Stimulated activated naive CD8-positive, alpha-beta T cell treated with anti-CD3 and anti-CD28 coated beads, Interleukin-15, amount 100 ng/mL, for 72 hours (primary cell): ENCODE results near the gene TRAF3.
"Not testable (repeated sequence)": the region's sequence is repeated elsewhere in the genome, so short reads cannot be mapped to it uniquely, and the experiment has no call there.

Experiments
- ATAC-seq: fragments of 150-1000 bp; cut with Tn5 transposase; 2 replicates; pipeline ENCODE4 v1.10.0; 2021; ENCODE audit warnings: mild to moderate bottlenecking, moderate library complexity
- DNase-seq, 2 donors: peaks; one replicate each; pipeline ENCODE4 v3.0.0; 2021 to 2022
- H3K27ac Mint-ChIP-seq, 2 donors: one replicate each; pipeline ENCODE4 v1.8.0; 2022; ENCODE audit warnings: mild to moderate bottlenecking in 2 of 2, mixed read lengths in 2 of 2, moderate library complexity in 2 of 2
- H3K27me3 Mint-ChIP-seq: one replicate; pipeline ENCODE4 v1.8.0; 2022; ENCODE audit warnings: mixed read lengths
- H3K4me1 Mint-ChIP-seq: one replicate; pipeline ENCODE4 v1.8.0; 2022; ENCODE audit warnings: mild to moderate bottlenecking, mixed read lengths
- H3K4me3 Mint-ChIP-seq, 2 donors: one replicate each; pipeline ENCODE4 v1.8.0; 2022; ENCODE audit warnings: mild to moderate bottlenecking in 2 of 2, mixed read lengths in 2 of 2, moderate library complexity in 1 of 2
- H3K9me3 Mint-ChIP-seq, 2 donors: one replicate each; pipeline ENCODE4 v1.8.0; 2022; ENCODE audit warnings: mixed read lengths in 2 of 2

Gene TRAF3

DNA sequence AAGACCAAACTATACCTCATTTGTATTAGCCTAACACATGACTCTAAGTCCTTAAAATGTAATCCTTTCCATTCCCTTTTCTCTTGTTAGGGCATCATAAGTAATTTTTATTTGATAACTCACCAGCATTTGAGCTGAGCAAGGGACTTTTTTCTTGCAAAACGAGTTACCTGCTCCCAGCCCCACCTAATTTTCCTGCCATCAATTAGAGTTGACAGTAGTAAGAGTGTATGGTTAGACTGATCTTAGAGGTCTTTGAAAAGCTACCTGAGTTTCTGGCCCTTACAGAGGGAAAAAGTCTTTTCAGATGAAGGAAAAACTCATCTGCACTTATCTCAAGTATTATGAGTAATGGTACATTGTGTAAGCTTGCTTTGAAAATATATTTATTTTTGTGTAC lies 111.5 kb downstream of the TRAF3 start:
- ATAC-seq (no peak), DNase-seq (no peak)
- Mint-ChIP-seq H3K27me3 (no peaks in the 10 kb centered on the region), H3K4me1 (no peaks in the 10 kb centered on the region), H3K4me3 (no peak overlapping the region), H3K27ac (no peak overlapping the region), H3K9me3 (no peaks in the 10 kb centered on the region)

DNA sequence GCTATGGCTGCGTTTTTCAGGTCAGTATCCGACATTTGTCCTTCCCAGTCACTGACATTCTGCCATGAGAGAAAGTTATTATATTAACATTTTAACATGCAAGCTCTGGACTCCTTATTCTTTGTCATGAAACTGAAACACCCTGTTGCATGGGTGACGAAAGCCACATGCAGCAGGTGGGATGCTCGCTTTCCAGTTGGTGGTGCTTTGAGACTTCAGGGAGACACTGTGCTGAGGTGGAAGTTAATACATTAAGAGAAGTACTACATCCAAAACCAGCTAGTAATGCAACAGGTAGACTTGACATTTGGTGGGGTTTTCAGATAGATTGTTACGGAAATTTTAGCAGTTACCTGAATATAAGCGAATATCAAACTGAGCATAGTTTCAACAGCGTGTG lies 112.4 kb downstream of the TRAF3 start:
- H3K4me1 Mint-ChIP-seq, result no peaks in the 10 kb centered on the region
- ATAC-seq (no peak), DNase-seq (no peak)
- no peaks in the 10 kb centered on the region for H3K9me3 Mint-ChIP-seq
- H3K4me3 Mint-ChIP-seq, result no peak overlapping the region
- H3K27me3 Mint-ChIP-seq, result no peaks in the 10 kb centered on the region
- no peak overlapping the region for H3K27ac Mint-ChIP-seq

DNA sequence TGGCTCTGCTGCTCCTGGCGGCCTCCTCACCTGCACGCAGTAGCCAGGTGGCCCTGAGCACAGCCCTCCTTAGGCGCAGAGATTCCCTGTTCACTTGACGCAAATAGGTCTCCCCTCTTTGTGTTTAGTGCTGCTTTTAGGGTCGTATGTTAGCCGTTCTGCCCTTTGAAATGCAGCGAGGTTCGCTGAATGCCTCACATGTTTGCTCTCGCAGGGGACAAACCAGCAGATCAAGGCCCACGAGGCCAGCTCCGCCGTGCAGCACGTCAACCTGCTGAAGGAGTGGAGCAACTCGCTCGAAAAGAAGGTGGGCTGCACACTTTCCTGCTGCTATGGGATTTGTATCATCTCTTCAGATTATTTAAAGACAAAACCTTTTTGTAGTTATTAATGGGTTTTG lies 113.9 kb downstream of the TRAF3 start:
- H3K27me3 Mint-ChIP-seq, result no peaks in the 10 kb centered on the region
- no peak for DNase-seq

GRCh38 chr14:102891556-102891955 lies 114.3 kb downstream of the TRAF3 start:
- Mint-ChIP-seq H3K27me3 (no peaks in the 10 kb centered on the region), H3K9me3 (no peaks in the 10 kb centered on the region), H3K27ac (no peak overlapping the region), H3K4me1 (no peaks in the 10 kb centered on the region), H3K4me3 (no peak overlapping the region)
- DNase-seq (no peak), ATAC-seq (no peak)

More for the DNA sequence above, 113.9 kb downstream of the TRAF3 start:
- H3K4me3 Mint-ChIP-seq, result no peak overlapping the region
- no peaks in the 10 kb centered on the region for H3K9me3 Mint-ChIP-seq
- ATAC-seq, result no peak
- no peak overlapping the region for H3K27ac Mint-ChIP-seq
- H3K4me1 Mint-ChIP-seq, result no peaks in the 10 kb centered on the region

DNA sequence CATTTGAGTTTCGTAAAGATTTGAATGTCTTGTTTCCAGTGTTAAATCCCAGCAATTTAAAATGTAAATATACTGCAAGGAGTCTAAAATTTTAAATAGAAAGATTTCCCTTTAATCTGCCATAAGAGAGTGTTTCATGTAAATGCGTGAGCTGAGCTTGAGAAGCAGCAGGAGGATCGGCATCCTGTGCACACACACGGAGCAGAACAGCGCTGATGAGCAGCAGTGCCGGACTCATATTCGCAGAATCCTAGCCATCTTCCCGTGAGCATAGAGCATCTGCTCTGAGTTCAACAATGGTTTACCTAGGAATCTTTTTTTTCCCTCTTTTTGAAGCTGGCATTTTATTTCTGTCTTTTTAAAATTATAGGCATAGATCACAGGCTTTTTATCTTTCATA lies 115.4 kb downstream of the TRAF3 start:
- H3K9me3 Mint-ChIP-seq, result no peaks in the 10 kb centered on the region
- no peaks in the 10 kb centered on the region for H3K4me1 Mint-ChIP-seq
- H3K27ac Mint-ChIP-seq, result peak overlapping the region in 1 of 2 donors; percentile 85
- no peak for ATAC-seq
- no peaks in the 10 kb centered on the region for H3K27me3 Mint-ChIP-seq
- DNase-seq, result no peak
- H3K4me3 Mint-ChIP-seq, result no peak overlapping the region

DNA sequence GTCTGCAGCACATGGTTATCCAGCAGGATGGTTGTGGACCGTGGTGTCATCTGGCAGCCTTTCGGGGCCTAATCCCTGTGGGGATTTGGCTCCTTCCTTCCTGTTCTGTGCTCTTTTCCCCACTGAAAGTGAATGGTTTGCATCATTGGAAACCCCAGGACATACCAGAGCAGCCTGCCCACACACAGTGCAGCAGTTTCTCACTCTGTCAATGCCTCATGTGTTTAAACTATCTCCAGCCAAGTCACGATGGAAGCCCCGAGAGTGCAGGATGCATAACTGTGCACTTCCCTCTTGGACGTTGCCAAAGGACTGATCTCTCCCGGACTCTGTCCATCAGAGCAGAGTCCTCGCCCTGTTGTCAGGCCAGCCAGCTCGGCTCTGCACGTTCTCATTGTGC lies 116.2 kb downstream of the TRAF3 start:
- Mint-ChIP-seq H3K27me3 (no peaks in the 10 kb centered on the region), H3K27ac (peak overlapping the region in 1 of 2 donors; percentile 67), H3K4me1 (peaks cover 2% of the 10 kb centered on the region), H3K9me3 (no peaks in the 10 kb centered on the region), H3K4me3 (no peak overlapping the region)
- DNase-seq (no peak), ATAC-seq (no peak)

- not testable (repeated sequence) for H3K9me3 Mint-ChIP-seq, H3K27me3 Mint-ChIP-seq, H3K4me3 Mint-ChIP-seq, DNase-seq, ATAC-seq, H3K27ac Mint-ChIP-seq
- peaks cover 35% of the 10 kb centered on the region for H3K4me1 Mint-ChIP-seq
Observed at GRCh38 chr14:102896735-102897134, 119.5 kb downstream of the TRAF3 start.

GRCh38 chr14:102897299-102898027 lies 120.2 kb downstream of the TRAF3 start:
- H3K27me3 Mint-ChIP-seq, result no peaks in the 10 kb centered on the region
- no peak for DNase-seq
- no peaks in the 10 kb centered on the region for H3K9me3 Mint-ChIP-seq
- H3K27ac Mint-ChIP-seq, result no peak overlapping the region
- no peak overlapping the region for H3K4me3 Mint-ChIP-seq
- H3K4me1 Mint-ChIP-seq, result peaks cover 42% of the 10 kb centered on the region
- no peak for ATAC-seq

DNA sequence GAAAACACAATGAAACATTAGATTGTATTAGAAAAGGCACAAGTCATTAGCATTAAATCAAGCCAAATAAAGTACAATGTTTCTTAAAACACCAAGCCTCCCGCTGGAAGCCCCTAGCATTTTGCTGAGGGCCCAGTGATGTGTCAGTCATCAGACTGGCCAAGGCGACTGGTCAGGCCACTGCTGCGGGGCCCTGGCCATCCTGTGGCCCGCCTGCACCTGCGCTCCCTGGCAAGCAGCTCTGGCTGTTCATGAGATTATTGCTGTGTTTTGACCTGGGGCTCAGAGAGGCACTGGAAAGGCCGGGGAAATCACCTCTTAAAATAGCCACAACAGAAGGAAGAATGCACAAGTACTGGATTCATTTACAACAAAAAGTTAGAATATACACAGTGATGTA lies 121.0 kb downstream of the TRAF3 start:
- DNase-seq, result no peak
- no peaks in the 10 kb centered on the region for H3K27me3 Mint-ChIP-seq
- H3K4me1 Mint-ChIP-seq, result peaks cover 45% of the 10 kb centered on the region
- H3K4me3 Mint-ChIP-seq, result no peak overlapping the region
- peak overlapping the region in 1 of 2 donors; percentile 3 for H3K27ac Mint-ChIP-seq
- H3K9me3 Mint-ChIP-seq, result no peaks in the 10 kb centered on the region
- no peak for ATAC-seq

DNA sequence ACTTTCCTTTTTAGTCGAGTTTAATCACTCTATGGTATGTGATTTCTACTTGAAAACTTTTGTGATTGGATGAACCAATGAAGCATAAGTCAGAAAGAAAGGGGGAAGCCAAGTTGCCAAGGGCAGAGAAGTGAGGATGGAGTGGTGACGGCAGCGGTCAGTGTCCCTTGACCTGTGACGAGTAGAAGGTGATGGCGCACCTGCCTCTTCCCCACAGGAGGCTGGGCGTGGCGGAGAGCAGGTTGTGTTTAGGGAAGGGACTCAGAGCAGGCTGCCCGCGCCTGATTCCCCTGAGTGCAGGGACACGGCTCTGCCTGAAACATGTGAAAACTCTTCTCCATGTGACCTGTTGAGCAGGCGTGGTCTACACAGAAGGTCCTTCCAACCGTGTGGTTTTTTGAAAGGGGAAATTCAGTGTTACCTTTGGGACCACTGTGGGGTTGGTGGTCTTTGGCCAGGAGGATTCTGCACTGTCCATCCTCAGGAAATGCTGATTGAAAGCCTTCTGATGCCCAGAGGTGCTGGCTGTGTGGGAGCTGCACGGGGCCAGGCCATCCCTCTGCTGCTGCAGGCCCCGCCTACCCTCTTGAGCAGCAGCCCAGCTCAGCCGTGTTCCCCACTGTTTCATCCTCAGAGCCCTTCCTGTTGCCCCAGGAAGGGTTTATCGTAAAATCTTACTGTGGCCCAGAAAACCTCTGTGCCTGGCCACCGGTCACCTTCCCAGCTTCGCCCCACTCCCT lies 121.7 kb downstream of the TRAF3 start:
- H3K27me3 Mint-ChIP-seq, result no peaks in the 10 kb centered on the region
- peaks cover 50% of the 10 kb centered on the region for H3K4me1 Mint-ChIP-seq
- no peak for DNase-seq
- no peak for ATAC-seq
- no peak overlapping the region for H3K4me3 Mint-ChIP-seq
- H3K9me3 Mint-ChIP-seq, result no peaks in the 10 kb centered on the region
- peak overlapping the region; percentile 60 to 91 for H3K27ac Mint-ChIP-seq

DNA sequence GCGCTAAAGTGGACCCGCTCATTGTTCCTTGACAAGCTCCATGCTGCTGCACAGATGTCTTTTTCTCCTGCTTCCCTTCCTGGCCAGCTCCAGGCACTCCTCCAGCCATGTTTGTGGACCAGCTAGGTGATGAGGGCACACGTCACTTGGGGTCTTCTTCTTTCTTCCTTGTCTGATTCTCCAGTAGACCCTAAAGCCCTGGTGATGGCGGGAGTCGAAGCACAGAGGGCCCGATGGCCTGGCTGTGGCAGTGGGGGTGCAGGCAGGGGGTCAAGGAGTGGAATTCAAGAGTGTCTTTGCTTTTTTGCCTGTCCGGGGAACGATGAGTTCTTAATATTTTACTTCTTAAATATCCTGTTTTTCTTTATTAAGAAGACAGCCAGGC lies 122.3 kb downstream of the TRAF3 start:
- H3K9me3 Mint-ChIP-seq, result no peaks in the 10 kb centered on the region
- peak overlapping the region; percentile 60 to 91 for H3K27ac Mint-ChIP-seq
- H3K4me3 Mint-ChIP-seq, result peak overlapping the region in 1 of 2 donors; percentile 10
- ATAC-seq (no peak), DNase-seq (no peak)
- peaks cover 50% of the 10 kb centered on the region for H3K4me1 Mint-ChIP-seq
- no peaks in the 10 kb centered on the region for H3K27me3 Mint-ChIP-seq

DNA sequence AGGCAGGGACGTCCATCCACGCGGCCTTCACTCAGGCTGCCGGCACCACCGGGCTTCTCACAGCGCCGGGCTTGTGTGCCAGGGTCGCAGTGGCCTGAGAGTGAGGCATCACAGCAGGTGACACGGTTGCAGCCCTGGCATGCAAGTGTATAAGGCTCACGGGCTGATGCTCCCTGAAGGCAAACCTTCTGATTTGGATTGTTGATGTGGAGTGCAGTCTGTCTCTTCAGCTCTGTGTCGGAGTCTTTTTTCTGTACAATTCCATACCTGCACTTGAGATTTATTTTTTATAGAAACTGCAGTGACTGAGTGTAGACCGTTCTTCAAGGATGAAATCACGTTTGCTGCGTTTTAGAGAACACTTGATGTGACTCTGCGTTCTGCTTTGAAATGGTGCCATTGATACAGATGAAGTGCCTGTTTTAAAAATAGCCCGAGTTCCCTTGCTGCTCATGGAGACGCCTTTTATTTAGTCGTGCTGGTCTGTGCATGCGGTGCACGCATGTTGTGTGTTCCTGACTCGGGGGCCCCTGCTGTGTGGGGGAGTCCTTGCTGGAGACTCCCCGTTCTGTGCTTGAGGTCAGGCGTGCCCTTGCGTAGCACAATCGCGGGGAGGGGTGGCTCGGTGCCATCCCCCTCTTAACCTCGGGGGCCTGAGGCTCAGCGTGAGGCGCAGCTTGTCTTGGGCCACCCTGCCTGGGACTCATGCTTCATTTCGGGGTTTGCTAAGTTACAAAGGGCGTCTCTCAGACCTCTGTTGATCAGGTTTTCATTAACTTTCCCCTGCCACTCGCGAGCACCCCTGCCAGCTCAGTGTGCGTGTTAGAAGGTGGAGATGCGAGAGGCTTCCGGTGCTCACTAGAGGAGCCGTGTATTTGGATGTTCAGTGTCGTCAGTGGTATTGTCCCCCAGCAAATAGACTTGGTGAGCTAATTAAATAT lies 123.7 kb downstream of the TRAF3 start:
- H3K27ac Mint-ChIP-seq, result peak overlapping the region; percentile 77 to 90

DNA sequence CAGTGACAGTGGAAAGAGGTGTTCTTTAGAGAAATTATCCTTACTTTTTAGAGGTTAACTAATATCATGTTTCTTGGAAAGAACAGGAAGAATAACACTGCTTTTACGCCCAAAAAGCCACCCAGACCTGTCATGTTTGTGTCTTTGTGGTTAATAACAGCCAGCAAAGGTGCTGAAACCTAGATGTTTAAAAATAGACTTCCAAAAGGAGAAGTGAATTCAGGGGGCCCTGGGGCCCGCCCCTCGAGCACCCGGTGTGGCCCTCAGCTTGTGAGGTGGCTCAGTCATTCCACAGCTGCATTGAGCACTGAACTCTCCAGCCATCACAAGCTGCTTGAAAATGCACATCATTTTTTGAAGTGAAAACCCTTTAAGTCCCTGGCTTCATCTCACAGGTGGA lies 124.4 kb downstream of the TRAF3 start:
- no peak for ATAC-seq

More for the DNA sequence above, 123.7 kb downstream of the TRAF3 start:
- peaks cover 50% of the 10 kb centered on the region for H3K4me1 Mint-ChIP-seq
- peak; percentile 52 for ATAC-seq
- no peaks in the 10 kb centered on the region for H3K9me3 Mint-ChIP-seq
- no peaks in the 10 kb centered on the region for H3K27me3 Mint-ChIP-seq
- DNase-seq, result no peak
- H3K4me3 Mint-ChIP-seq, result peak overlapping the region in 1 of 2 donors; percentile 68

DNA sequence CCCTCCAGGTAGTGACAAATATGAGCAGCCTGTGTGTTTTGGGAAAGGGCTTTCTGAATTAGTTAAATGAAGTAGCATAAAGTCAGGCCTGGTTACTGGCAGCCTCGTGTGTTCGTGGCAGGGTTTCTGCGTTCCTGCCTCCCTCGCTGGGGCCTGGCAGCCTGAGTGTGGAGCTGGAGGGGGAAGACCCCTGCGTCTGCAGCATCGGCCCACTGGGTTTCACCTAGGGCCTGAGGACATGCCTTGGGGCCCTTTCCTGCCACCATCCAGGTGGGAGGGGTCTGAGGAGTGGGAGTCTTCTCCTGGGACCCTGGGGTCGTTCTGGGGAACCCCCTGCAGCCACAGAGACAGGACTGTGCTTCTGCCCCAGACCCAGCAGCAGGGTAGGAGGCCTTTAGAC lies 124.8 kb downstream of the TRAF3 start:
- ATAC-seq (no peak), DNase-seq (no peak)
- H3K4me3 Mint-ChIP-seq, result no peak overlapping the region
- H3K4me1 Mint-ChIP-seq, result peaks cover 50% of the 10 kb centered on the region
- H3K27me3 Mint-ChIP-seq, result no peaks in the 10 kb centered on the region
- no peaks in the 10 kb centered on the region for H3K9me3 Mint-ChIP-seq
- peak overlapping the region in 1 of 2 donors; percentile 83 for H3K27ac Mint-ChIP-seq

More for the DNA sequence above, 124.4 kb downstream of the TRAF3 start:
- Mint-ChIP-seq H3K27ac (peak overlapping the region; percentile 77 to 90), H3K27me3 (no peaks in the 10 kb centered on the region), H3K4me1 (peaks cover 50% of the 10 kb centered on the region), H3K9me3 (no peaks in the 10 kb centered on the region), H3K4me3 (peak overlapping the region in 1 of 2 donors; percentile 68)
- no peak for DNase-seq

DNA sequence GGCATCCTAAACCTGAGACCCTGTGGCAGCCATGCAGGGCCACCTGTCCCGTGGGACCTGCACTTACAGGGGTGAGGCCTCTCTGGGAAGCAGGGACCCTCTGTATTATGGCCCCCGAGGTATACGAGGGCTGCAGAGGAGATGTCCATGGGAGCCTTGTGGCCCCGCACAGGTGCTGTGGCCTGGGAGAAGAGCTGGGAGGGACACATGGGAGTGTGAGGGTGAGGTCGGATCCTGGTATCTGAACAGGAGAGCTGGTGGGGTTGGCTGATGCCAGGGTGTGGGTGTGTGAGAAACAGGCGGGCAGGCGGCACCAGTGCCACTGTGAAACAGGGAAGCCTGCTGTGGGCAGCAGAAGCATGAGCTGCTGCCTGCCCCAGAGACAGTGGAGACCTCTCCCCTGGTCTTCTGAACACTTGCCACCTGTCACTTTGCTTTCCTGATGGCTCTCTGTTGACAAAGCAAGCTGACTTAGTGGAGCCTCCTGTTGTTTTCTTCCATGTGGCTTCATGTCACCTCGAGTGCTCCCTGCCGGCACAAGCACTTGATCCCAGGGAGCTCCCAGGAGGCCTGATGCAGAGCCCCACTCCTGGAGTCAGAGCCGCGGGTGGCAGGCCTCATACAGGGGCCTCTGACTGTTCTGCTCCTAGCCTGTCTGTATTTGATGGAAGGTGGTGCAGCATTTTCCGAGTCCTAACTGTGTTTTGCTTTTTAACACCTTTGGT lies 125.4 kb downstream of the TRAF3 start:
- no peak for ATAC-seq
- DNase-seq, result no peak
- peaks cover 50% of the 10 kb centered on the region for H3K4me1 Mint-ChIP-seq
- no peaks in the 10 kb centered on the region for H3K27me3 Mint-ChIP-seq
- no peak overlapping the region for H3K4me3 Mint-ChIP-seq
- peak overlapping the region; percentile 83 to 92 for H3K27ac Mint-ChIP-seq
- no peaks in the 10 kb centered on the region for H3K9me3 Mint-ChIP-seq
